A673 (cell line): ENCODE results near the gene MS4A13. TPM values are rescaled to one million over a fixed set of nuclear protein-coding genes. Genes with fewer than 3 reads are reported as not detected.
"Not testable (repeated sequence)": the region's sequence is repeated elsewhere in the genome, so short reads cannot be mapped to it uniquely, and the experiment has no call there.

Source experiments
- BruUV-seq: library from RNA; stranded (reverse); fragments of 400-500 nt; replicated peaks from 2 replicates; lab custom pipeline; 2021; lab: Mats Ljungman, UMichigan
- CTCF ChIA-PET: fragments of 300-600 bp; sonication (Branson Sonifier 250); formaldehyde crosslinking; loops from one replicate; lab custom pipeline; 2022; ENCODE audit warnings: antibody characterized with exemption; lab: Charles Lee
- POLR2A ChIA-PET: fragments of 300-600 bp; sonication (Branson Sonifier 250); formaldehyde crosslinking; loops from one replicate; lab custom pipeline; 2022; ENCODE audit warnings: antibody characterized with exemption; ENCODE audit not compliant: low non-redundant PET; lab: Charles Lee
- DNase-seq: peaks from one replicate; pipeline ENCODE4 v3.0.0-alpha.2; 2015; ENCODE audit warnings: low spot score
- H3K27ac ChIP-seq: fragments of 200-600 bp; sonication (generic); 2 replicates; pipeline ENCODE4 v1.5.1; 2016; ENCODE audit warnings: mixed run types, low read depth, mild to moderate bottlenecking, mixed read lengths, antibody characterized with exemption, low read length; ENCODE audit not compliant: poor library complexity, severe bottlenecking
- H3K27me3 ChIP-seq: fragments of 200-600 bp; sonication (generic); replicated peaks from 2 replicates; pipeline ENCODE4 v1.6.1; 2017; ENCODE audit warnings: mixed run types, low read depth, mild to moderate bottlenecking, mixed read lengths, antibody characterized with exemption, low read length; ENCODE audit not compliant: insufficient read depth, poor library complexity
- H3K36me3 ChIP-seq: fragments of 200-600 bp; sonication (generic); 2 replicates; pipeline ENCODE4 v1.6.1; 2016; ENCODE audit warnings: mixed run types, mild to moderate bottlenecking, mixed read lengths, antibody characterized with exemption, low read length; ENCODE audit not compliant: insufficient read depth, poor library complexity, severe bottlenecking
- H3K4me1 ChIP-seq: fragments of 200-600 bp; sonication (generic); 2 replicates; pipeline ENCODE4 v1.6.1; 2017; ENCODE audit warnings: mixed run types, mild to moderate bottlenecking, mixed read lengths, antibody characterized with exemption, low read length; ENCODE audit not compliant: insufficient read depth, poor library complexity, severe bottlenecking
- H3K4me3 ChIP-seq: fragments of 200-600 bp; sonication (generic); 2 replicates; pipeline ENCODE4 v1.5.1; 2016; ENCODE audit warnings: low read depth, mixed run types, mild to moderate bottlenecking, mixed read lengths, low read length; ENCODE audit not compliant: poor library complexity, severe bottlenecking
- H3K9me3 ChIP-seq: fragments of 200-600 bp; sonication (generic); 2 replicates; pipeline ENCODE4 v1.6.1; 2016; ENCODE audit warnings: mixed run types, low read depth, mild to moderate bottlenecking, mixed read lengths, antibody characterized with exemption, low read length; ENCODE audit not compliant: poor library complexity, severe bottlenecking
- EZH2 ChIP-seq: fragments of 200-600 bp; sonication (generic); IDR thresholded peaks from 2 replicates; pipeline ENCODE4 v1.6.1; 2017; ENCODE audit warnings: borderline replicate concordance, low read depth, mild to moderate bottlenecking, mixed read lengths, antibody characterized with exemption, low read length; ENCODE audit not compliant: poor library complexity, severe bottlenecking
- intact Hi-C: fragments of 100-400 bp; cut with micrococcal nuclease; formaldehyde crosslinking; loops from one replicate; pipeline ENCODE4 v1.10.0; 2022; ENCODE audit not compliant: unreplicated experiment
- total RNA-seq: library from RNA; stranded (reverse); gene quantifications from 2 replicates; pipeline ENCODE4 v1.2.3, GENCODE V29; 2021
- TF ChIP-seq, protein P1 (sequence below): fragments of 300-800, 200-600 bp; sonication (generic); conservative IDR thresholded peaks from 2 replicates; pipeline ENCODE4 v1.5.1; 2017; ENCODE audit warnings: low read depth, mild to moderate bottlenecking, antibody characterized with exemption, low read length, moderate library complexity, mixed read lengths

Gene MS4A13
- total RNA-seq, 1 experiment from 2014 or later, result not detected

DNA sequence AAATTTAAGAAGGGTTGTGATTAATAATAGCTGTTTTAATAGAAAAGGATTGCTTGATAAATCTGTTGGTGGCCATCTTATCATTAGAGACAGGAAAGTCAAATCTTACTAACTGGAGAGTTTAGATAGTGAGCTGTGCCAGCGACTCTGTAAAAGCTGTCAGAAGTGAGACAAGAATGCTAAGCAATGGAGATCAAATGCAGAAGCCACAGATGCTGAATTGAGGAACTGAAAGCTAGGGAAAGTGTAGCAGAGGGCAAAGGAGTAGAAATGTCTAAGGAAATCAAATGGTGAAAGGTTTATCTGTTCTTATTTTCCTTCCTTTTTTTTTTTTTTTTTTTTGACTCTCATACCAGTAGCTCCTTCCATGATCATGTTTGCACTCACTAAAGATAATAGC lies 13.7 kb downstream of the MS4A13 start:
- TF ChIP-seq EZH2, result no peak
- TF ChIP-seq, protein P1, sequence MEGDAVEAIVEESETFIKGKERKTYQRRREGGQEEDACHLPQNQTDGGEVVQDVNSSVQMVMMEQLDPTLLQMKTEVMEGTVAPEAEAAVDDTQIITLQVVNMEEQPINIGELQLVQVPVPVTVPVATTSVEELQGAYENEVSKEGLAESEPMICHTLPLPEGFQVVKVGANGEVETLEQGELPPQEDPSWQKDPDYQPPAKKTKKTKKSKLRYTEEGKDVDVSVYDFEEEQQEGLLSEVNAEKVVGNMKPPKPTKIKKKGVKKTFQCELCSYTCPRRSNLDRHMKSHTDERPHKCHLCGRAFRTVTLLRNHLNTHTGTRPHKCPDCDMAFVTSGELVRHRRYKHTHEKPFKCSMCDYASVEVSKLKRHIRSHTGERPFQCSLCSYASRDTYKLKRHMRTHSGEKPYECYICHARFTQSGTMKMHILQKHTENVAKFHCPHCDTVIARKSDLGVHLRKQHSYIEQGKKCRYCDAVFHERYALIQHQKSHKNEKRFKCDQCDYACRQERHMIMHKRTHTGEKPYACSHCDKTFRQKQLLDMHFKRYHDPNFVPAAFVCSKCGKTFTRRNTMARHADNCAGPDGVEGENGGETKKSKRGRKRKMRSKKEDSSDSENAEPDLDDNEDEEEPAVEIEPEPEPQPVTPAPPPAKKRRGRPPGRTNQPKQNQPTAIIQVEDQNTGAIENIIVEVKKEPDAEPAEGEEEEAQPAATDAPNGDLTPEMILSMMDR, result no peak
- peaks cover 11% of the 10 kb centered on the region for H3K27me3 ChIP-seq
- no peaks in the 10 kb centered on the region for H3K4me1 ChIP-seq
- CTCF ChIA-PET, result no interaction called here
- H3K9me3 ChIP-seq, result no peaks in the 10 kb centered on the region
- H3K4me3 ChIP-seq, result no peak overlapping the region
- no TSS peak for BruUV-seq
- intact Hi-C loops, result no loop called here
- no peaks in the 10 kb centered on the region for H3K36me3 ChIP-seq
- no peak overlapping the region for H3K27ac ChIP-seq
- POLR2A ChIA-PET, result no interaction called here
- DNase-seq, result no peak

DNA sequence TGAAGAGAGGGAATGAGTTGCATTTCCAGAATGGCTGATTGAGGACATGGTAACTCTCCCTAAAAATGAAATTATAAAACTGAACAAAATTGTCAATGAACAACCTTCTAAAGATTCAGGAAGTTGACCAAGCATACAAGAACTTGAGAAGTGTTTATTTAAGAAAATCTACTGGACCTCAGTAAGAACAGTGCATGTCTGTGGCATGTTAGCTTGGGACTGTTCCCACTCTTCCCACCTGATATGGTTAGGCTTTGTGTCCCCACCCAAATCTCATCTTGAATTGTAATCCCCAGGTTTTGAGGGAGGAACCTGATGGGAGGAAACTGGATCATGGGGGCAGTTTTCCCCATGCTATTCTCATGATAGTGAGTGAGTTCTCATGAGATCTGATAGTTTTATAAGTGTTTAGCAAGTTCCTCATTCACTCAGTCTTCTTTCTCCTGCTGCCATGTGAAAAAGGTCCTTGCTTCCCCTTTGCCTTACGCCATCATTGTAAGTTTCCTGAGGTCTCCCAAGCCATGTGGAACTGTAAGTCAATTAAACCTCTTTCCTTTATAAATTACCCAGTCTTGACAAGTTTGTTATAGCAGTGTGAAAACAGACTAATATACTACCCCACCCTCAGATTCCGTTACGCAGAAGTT lies 15.4 kb downstream of the MS4A13 start:
- no peak for DNase-seq
- H3K4me3 ChIP-seq, result no peak overlapping the region
- H3K27me3 ChIP-seq, result peaks cover 11% of the 10 kb centered on the region
- no peaks in the 10 kb centered on the region for H3K36me3 ChIP-seq
- ChIA-PET POLR2A (no interaction called here), CTCF (no interaction called here)
- H3K9me3 ChIP-seq, result no peaks in the 10 kb centered on the region
- intact Hi-C loops, result no loop called here
- no peak for TF ChIP-seq EZH2
- TF ChIP-seq, protein P1, result no peak
- H3K4me1 ChIP-seq, result no peaks in the 10 kb centered on the region
- no peak overlapping the region for H3K27ac ChIP-seq
- BruUV-seq, result no TSS peak

DNA sequence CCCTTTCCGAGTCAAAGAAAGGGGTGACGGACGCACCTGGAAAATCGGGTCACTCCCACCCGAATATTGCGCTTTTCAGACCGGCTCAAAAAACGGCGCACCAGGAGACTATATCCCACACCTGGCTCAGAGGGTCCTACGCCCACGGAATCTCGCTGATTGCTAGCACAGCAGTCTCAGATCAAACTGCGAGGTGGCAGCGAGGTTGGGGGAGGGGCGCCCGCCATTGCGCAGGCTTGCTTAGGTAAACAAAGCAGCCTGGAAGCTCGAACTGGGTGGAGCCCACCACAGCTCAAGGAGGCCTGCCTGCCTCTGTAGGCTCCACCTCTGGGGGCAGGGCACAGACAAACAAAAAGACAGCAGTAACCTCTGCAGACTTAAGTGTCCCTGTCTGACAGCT lies 17.2 kb downstream of the MS4A13 start:
- CTCF ChIA-PET, H3K4me3 ChIP-seq, DNase-seq, H3K9me3 ChIP-seq, H3K4me1 ChIP-seq, H3K36me3 ChIP-seq, POLR2A ChIA-PET, intact Hi-C loops, H3K27me3 ChIP-seq, H3K27ac ChIP-seq, BruUV-seq: not testable (repeated sequence)

DNA sequence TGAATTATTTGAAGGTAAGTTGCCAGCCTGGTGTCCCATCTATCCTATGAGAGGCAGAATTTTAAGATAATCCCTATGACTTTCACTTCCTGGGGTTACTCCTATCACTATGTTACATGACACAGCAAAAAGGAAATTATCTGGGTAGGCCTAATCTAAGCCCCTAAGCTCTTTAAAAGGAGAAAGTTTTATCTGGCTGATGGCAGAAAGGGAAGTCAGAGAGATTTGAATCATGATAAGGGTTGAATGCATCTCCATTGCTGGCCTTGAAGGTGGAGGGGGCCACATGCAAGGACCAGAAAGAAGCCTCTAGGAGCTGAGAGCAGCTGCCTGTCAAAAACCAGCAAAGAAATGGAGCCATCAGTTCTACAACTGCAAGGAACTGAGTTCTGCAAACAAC lies 23.4 kb downstream of the MS4A13 start:
- CTCF ChIA-PET, POLR2A ChIA-PET, H3K4me3 ChIP-seq, H3K27ac ChIP-seq, BruUV-seq, H3K36me3 ChIP-seq, intact Hi-C loops, H3K4me1 ChIP-seq, H3K9me3 ChIP-seq, H3K27me3 ChIP-seq, DNase-seq: not testable (repeated sequence)
